Dermis microvascular lymphatic vessel endothelial cell (primary cell): ENCODE measurements around the gene SNRPF. TPM values are rescaled to one million over a fixed set of nuclear protein-coding genes. Genes with fewer than 3 reads are reported as not detected.

Source experiments
- DNase-seq, 2 donors: peaks; one replicate each; pipeline versions ENCODE4 v3.0.0 to v3.0.0-alpha.2; 2010; ENCODE audit warnings: low read depth in 2 of 2
- total RNA-seq: library from RNA; depleted of rRNA; stranded (reverse); fragments of >200 nt; gene quantifications from 2 replicates; pipeline ENCODE4 v1.2.1, GENCODE V29; 2014

SNRPF gene
- total RNA-seq, 1 donor from 2014 or later = 24.5 TPM

DNA sequence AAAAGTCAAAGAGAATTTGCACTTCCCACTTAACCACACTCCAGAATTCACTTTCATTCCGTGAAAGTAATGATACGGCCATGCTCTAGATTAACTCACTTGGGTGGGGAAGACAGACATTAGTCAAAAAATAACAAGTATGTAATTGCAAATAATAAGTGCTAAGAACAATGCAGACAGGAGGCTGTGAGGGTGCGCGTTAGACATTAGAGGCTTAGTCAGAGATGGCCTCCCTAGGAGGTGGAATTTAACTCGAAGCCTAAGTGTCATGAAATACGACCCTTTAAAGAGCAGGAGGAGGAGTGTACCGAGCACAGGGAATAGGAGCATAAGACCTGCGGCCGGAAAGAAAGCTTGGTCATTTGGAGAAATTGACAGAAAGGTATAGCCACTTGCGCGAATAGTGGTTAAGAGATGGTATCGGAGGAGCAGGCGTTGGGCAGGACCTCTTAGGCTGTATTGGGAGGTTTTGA is 628 bp downstream of the SNRPF start:
- DNase-seq = peak in 1 of 2 donors; percentile 40

DNA sequence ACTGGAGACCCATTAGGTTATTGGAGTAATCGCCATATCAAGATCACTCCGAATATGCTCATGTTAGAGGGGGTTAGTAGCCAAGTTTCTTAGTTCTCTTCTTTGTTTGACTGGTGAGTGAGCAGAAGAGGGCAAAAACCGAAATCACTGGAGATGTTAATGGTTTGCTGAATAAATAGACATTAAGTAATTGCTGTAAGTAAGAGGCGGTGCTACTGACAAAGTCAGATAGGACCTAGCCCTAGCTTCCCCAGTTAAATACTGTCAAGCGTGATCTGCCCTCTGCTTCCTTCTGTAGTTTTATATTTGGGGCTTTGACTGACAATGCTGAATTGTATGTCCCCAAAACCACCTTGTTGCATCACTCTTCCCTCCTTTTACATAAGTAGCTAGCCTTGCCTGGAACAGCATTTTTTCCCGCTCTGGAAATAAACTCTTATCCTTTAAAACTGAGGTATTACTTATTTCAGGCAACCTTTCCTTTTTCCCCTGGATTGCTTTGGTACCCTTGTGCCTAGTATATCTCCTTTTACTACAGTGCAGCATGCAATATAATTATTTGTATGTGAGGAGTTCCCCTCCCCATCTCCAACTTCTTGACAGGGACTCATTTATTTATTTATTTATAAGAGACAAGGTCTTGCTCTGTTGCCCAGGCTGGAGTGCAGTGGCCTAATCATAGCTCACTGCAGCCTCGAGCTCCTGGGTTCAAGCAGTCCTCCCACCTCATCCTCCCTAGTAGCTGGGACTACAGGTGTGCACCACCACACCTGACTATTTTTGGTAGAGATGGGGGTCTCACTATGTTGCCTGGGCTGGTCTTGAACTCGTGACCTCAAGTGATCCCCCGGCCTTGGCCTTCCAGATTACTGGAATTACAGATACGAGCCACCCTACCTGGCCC is 1.4 kb downstream of the SNRPF start:
- no peak for DNase-seq

DNA sequence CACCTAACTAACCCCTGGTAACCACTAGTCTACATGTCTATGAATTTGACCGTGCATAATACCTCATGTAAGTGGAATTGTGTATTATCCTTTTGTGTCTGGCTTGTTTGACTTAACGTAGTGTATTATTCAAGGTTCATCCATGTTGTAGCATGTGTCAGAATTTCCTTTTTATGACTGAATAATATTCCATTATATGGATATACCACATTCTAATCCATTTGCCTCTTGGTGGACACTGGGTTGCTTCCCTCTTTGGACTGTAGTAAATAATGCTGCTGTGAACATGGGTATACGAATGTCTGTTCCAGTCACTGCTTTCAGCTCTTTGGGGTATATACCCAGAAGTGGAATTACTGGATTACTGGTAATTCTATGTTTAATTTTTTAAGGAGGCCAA is 3.3 kb downstream of the SNRPF start:
- no peak for DNase-seq

DNA sequence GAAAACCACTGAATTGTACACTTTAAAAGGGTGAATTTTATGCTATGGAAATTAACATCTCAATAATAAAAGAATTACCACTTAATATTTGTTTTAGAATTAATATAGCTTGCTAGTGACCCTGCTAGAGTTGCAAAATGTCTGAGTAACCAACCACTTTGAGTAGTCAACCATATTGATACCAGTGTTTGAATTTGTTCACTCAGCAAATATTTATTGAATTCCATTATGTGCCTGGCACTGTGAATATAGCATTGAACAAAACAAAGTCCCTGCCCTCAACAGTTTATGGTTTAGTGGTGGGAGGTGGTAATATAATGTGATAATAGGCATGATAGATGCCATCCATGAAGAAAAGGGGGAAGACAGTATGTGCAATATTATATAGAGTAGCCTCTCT is 4.6 kb downstream of the SNRPF start:
- no peak for DNase-seq

DNA sequence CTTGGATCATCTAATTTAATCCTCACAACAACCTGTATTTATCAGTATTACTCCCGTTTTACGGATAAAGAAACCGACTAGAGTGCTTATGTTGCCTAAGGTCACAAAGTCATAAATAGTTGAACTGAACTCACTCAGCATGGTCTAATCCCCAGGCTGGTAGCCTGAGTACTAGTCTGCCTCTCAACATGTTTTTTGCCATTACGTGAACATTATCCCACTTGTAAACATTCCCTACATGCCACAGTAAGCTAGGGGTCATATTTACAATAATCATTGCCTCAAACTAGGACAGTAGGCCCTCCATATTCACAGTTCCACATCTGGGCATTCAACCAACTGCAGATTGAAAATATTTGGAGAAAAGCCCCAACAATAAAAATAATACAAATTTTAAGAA is 12.1 kb downstream of the SNRPF start:
- DNase-seq = no peak

DNA sequence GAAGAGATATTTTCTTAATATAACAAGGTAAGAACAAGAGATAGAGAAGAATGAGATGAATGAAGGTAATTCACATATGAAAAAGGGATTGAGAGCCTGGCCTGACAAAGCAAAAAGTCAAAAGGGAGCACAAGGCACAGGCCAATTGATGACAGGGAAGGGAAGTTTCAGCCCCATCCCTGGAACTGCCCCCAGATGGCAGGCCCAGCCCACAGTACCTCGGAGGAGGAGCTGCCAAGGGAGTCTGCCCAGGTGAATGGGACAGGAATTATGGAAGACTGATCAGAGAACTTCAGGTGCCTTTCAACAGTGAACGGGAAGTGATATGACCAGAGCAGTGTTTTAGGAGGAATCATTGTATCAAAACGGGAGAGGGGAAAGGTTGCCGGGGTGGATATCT is 15.7 kb downstream of the SNRPF start:
- DNase-seq = no peak

DNA sequence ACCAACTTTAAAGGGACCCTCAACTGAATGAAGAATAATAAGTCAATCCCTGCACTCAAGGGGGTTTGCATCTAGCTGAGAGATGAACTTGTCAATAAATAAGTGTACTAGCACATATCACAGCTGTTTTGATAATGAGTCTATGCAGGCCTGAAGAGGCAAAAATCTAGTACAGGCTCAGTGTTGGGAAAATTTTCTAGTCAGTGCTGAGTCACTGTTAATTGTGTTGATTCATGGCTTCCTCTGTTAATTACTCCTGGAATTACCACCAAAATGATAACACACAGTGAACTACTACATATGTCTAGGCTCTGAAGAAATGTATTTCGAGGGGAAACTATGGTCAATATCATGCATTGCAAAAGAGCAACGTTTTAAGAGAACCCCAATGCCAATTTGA is 18.9 kb downstream of the SNRPF start:
- no peak for DNase-seq

DNA sequence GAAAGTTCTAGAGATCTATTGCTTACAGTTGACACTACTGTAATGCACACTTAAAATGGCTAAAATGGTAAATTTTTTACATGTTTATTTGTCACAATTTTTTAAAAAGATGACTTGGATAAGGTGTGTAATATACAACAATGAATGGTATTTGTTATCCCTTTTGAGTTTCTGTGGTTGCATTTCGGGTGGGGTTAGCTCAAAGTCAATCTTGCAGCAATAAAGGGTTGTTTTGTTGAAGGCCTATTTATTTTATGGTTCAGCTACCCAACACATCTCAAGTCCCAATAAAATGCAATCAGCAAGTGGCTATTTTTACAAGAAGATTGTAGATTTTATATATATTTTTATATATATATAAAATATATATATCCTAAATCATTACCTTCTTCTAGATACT is 22.1 kb downstream of the SNRPF start:
- DNase-seq = no peak

DNA sequence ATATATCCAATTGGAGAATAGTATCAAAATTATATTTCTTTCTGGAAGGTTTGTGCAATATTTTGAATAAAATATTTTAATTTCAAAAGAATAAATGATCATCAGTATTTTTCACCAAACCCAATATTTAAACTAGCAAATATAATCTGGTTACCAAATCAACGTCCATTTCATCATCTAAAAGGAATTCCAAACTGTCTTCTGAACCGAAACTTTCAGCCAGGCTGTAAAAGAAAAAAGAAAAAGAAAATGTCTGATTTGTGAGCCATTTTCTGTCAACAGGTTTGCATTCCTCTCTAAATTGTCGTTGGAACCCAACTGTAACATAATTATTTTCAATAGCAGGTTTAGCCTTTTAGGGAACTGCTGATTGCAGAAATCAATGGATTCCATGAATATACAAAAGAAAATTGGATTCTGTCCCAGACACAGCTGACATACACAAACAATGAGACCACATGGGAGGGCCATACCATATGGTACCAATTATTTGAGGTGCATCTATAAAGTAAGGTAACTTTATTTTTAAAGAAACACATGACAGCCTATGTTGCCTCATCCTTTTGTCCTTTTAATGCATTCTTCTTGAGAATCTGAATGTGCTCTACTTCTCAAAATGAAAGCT is 22.7 kb downstream of the SNRPF start:
- DNase-seq = no peak

DNA sequence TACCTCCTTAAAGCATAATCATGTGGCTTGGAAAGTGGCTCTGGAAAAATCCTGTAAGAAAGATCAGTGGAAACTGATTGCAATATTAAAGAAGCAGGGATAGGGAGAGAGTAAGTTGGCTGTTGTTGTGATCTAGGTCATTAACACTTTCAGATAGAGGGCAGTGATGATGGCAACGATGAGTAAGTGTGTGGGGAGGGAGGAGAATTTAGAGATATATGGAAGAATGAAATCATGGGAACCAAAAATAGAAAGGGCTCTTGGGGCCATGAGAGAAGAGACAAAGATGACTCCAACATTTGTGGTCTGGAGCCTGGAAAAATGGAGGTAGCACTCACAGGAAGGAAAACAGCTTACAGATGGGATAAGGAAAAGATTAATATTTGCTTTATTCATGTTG is 23.3 kb downstream of the SNRPF start:
- DNase-seq = no peak

DNA sequence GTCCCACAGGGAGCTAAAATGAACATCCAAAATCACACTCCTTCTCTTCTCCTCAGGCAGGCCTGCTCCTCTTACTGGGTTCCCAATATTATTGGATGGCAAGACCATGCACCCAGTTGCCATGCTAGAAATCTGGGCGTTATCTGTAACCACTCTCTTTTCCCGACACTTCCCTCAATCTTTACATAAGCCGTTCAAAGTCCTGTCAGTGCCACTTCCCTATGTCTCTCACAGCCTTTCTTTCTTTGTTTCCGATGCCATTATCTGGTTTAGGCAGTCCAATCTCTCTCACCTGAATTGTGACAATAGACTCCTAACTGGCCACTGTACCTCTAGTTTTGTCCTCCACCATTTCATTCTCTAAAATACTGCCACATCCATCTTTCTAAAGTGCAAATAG is 24.1 kb downstream of the SNRPF start:
- no peak for DNase-seq

DNA sequence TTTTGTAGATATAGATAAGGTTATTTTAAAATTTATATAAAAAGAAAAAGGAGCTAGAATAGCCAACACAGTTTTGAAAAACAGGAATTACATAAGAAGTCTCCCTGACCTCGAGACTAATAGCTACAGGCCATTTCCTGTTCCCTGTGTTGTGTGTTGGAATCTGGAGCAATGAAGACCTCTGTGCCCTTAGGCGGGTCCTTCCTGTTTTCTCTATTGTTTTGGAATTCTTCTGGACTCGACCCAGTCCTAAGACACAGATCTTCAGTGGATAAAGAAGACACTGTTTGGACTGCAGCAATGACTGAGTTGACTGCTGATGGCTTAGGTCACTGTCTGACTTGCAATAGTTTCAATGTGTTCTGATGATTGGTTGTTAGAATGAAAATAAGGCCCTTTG is 26.2 kb downstream of the SNRPF start:
- peak; percentile 2 to 55 for DNase-seq

DNA sequence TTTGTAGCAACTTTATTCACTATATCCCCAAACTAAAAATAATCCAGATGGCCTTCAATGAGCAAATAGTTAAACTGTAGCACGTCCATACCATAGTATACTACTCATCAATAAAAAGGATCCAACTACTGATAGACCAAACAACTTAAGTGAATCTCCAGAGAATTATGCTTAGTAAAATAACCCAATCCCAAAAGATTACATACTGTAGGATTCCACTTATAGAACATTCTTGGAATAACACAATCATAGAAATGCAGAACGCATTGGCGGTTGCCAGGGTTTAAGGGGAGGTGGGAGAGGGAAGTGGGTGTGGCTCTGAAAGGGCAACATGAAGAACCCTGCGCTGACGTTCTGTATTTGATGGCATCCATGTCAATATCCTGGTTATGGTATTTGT is 28.6 kb downstream of the SNRPF start:
- no peak for DNase-seq

DNA sequence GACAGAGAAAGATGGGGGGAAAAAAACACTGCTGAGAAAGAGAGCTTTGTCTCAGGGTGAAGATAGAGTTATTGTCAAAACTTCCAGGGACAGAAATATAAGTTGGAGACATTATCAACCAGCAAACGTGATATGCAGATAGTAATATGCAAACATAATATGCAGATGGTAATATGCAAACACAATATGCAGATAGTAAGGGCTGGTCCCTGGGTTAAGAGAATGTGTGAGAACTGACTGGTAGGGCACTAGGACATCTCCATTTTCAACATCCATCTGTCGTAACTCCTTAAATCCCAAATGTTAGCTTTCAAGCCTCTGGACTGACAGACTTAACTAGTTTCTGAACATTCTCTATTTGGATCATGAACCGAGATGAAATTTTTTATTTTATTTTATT is 32.2 kb downstream of the SNRPF start:
- DNase-seq = no peak

DNA sequence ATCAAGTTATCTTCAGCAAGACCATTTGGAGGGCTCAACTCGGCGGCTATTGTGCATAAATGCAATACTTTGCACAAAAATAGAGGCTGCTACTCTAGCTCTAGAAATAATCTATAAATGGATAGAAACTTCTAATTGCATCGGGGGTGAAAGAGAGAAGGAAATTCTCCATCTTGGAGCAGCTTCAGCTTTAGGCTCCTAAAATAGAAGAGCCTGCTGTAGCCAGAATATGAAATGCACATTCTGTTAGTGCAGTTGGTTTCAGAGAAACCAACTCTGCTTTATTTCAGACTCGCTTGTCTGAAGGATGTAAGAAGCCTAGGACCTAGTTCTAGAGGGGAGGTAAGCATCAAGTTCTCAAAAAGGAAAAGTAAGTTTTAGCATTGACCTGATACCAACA is 38.1 kb downstream of the SNRPF start:
- no peak for DNase-seq

DNA sequence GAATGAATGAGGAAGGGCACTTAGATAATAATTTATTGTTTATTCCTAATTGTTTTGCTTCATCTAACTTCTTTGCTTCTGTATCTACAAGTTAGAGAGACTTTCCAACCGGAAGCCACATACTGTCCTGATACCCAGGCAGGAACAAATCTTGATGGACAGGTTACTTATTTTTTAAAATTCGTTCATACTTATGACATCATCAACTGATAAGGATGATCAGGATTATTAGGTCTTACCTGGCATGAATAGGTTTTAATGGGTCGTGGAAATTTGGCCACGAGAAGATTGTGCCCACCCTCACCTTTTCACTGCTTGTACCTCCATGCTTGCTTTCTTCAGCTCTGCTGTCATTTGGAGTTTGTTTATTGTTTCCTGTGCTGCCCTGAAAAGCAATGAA is 39.3 kb downstream of the SNRPF start:
- DNase-seq = no peak

DNA sequence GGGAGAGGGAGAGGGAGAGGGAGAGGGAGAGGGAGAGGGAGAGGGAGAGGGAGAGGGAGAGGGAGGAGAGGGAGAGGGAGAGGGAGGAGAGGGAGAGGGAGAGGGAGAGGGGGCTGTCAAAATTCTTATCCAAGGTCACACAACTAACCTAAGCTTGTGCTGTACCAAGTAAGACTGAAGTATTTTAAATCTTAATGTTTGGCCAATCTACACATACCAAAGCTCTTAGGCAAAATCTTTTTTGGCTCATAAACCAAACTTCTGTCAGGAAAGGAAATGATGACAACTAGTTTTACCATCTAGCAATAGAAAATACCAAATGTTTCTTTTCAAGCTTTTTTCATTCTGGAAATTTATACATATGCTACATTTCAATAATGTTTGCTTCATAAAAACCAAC is 49.8 kb downstream of the SNRPF start:
- DNase-seq = peak; percentile 3 to 48

DNA sequence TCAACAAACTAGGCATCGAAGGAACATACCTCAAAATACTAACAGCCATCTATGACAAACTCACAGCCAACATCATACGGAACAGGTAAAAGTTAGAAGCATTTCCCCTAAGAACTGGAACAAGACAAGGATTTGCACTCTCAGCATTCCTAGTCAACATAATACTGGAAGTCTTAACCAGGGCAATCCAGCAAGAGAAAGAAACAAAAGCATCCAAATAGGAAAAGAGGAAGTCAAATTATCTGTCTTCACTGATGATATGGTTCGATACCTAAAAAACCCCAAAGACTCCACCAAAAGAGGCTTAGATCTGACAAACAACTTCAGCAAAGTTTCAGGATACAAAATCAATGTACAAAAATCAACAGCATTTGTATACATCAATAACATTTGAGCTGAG is 51.1 kb downstream of the SNRPF start:
- no peak for DNase-seq

Other genes with a start within 250 kb of the SNRPF start
- gene NTN4, start 68.2 kb upstream of the SNRPF start, total RNA-seq = 204 and 516 TPM in 2 replicates
- gene CCDC38, start 83.7 kb downstream of the SNRPF start, total RNA-seq = not detected in 2 replicates
- under 0.01 TPM in 2 replicates for gene AMDHD1, start 84.4 kb downstream of the SNRPF start, total RNA-seq
- 0.13 and 0.25 TPM in 2 replicates for gene HAL, start 137.4 kb downstream of the SNRPF start, total RNA-seq
- 52.5 and 56.1 TPM in 2 replicates for gene LTA4H, start 176.6 kb downstream of the SNRPF start, total RNA-seq